Stimulated activated CD4-positive, alpha-beta T cell treated with anti-CD3 and anti-CD28 coated beads, Interleukin-4, amount 100 ng/mL, for 4 hours (primary cell): ENCODE measurements around the gene NAT10.

ENCODE experiments used
- DNase-seq, 2 experiments: peaks; one replicate each; pipeline ENCODE4 v3.0.0-alpha.2; 2020

Gene NAT10

GRCh38 chr11:34150494-34151151 lies 45.2 kb downstream of the NAT10 start:
- DNase-seq = no peak

GRCh38 chr11:34151166-34151565 lies 45.7 kb downstream of the NAT10 start:
- DNase-seq = no peak

- DNase-seq = no peak
These were observed 46.8 kb downstream of the NAT10 start for GRCh38 chr11:34151916-34152845.

- no peak for DNase-seq
These were observed 48.8 kb downstream of the NAT10 start for GRCh38 chr11:34154059-34154875.

- DNase-seq = no peak
These were observed 49.8 kb downstream of the NAT10 start for GRCh38 chr11:34155057-34155756.

- DNase-seq = no peak
These were observed 50.3 kb downstream of the NAT10 start for GRCh38 chr11:34155757-34156062.

GRCh38 chr11:34157163-34157562 lies 51.7 kb downstream of the NAT10 start:
- no peak for DNase-seq

GRCh38 chr11:34158661-34159060 lies 53.2 kb downstream of the NAT10 start:
- no peak for DNase-seq

GRCh38 chr11:34160049-34160721 lies 54.8 kb downstream of the NAT10 start:
- DNase-seq = no peak

GRCh38 chr11:34160791-34161190 lies 55.4 kb downstream of the NAT10 start:
- no peak for DNase-seq

GRCh38 chr11:34161361-34161760 lies 55.9 kb downstream of the NAT10 start:
- no peak for DNase-seq

- DNase-seq = peak in 1 of 2 experiments; percentile 17
These were observed 56.5 kb downstream of the NAT10 start for GRCh38 chr11:34161812-34162492.

GRCh38 chr11:34162493-34162820 lies 57.0 kb downstream of the NAT10 start:
- DNase-seq = no peak

- no peak for DNase-seq
These were observed 57.4 kb downstream of the NAT10 start for GRCh38 chr11:34162856-34163255.

- DNase-seq = no peak
These were observed 59.7 kb downstream of the NAT10 start for GRCh38 chr11:34165121-34165520.

- no peak for DNase-seq
These were observed 60.5 kb downstream of the NAT10 start for GRCh38 chr11:34165786-34166555.

GRCh38 chr11:34166806-34167740 lies 61.6 kb downstream of the NAT10 start:
- DNase-seq = no peak

GRCh38 chr11:34167961-34168360 lies 62.5 kb downstream of the NAT10 start:
- DNase-seq = no peak

- DNase-seq = no peak
These were observed 63.4 kb downstream of the NAT10 start for GRCh38 chr11:34168642-34169420.
